NCI-H1092 (cell line): ENCODE data around the gene CNR1.
A peak's percentile ranks its signal among the peaks of the same experiment; 100 is the strongest.
"Not testable (repeated sequence)": the region's sequence is repeated elsewhere in the genome, so short reads cannot be mapped to it uniquely, and the experiment has no call there.

ENCODE experiments used
- DNase-seq: peaks from one replicate; lab custom pipeline; 2025; lab: John Stamatoyannopoulos, UW

CNR1 gene

GRCh38 chr6:88165844-88166492, at the start of gene CNR1:
CNR1 (minus strand) TSS chr6:88166347; CDS start chr6:88145274, 21,073 bp downstream.
- DNase-seq = peak; percentile 37

- DNase-seq = no peak
Measured at GRCh38 chr6:88211446-88211845, 45.3 kb upstream of the CNR1 start.

GRCh38 chr6:88209301-88209700, 43.2 kb upstream of the CNR1 start:
- no peak for DNase-seq

- no peak for DNase-seq
Measured at GRCh38 chr6:88208726-88209125, 42.6 kb upstream of the CNR1 start.

- DNase-seq = not testable (repeated sequence)
Measured at GRCh38 chr6:88201734-88202133, 35.6 kb upstream of the CNR1 start.

- DNase-seq = no peak
Measured at GRCh38 chr6:88184921-88185320, 18.8 kb upstream of the CNR1 start.

- no peak for DNase-seq
Measured at GRCh38 chr6:88183471-88183870, 17.3 kb upstream of the CNR1 start.

GRCh38 chr6:88179692-88180091, 13.5 kb upstream of the CNR1 start:
- no peak for DNase-seq

GRCh38 chr6:88177961-88178464, 11.9 kb upstream of the CNR1 start:
- no peak for DNase-seq

GRCh38 chr6:88174906-88175305, 8.8 kb upstream of the CNR1 start:
- DNase-seq = no peak

- no peak for DNase-seq
Measured at GRCh38 chr6:88171312-88171711, 5.2 kb upstream of the CNR1 start.

- no peak for DNase-seq
Measured at GRCh38 chr6:88168362-88168761, 2.2 kb upstream of the CNR1 start.

GRCh38 chr6:88167352-88167937, 1.3 kb upstream of the CNR1 start:
- no peak for DNase-seq

GRCh38 chr6:88166493-88167351, 575 bp upstream of the CNR1 start:
- no peak for DNase-seq

GRCh38 chr6:88165087-88165843, 882 bp downstream of the CNR1 start:
- DNase-seq = no peak

GRCh38 chr6:88164061-88164460, 2.1 kb downstream of the CNR1 start:
- no peak for DNase-seq

GRCh38 chr6:88163616-88164015, 2.5 kb downstream of the CNR1 start:
- DNase-seq = no peak

GRCh38 chr6:88161940-88162339, 4.2 kb downstream of the CNR1 start:
- DNase-seq = no peak

- DNase-seq = no peak
Measured at GRCh38 chr6:88157106-88157505, 9.0 kb downstream of the CNR1 start.

- no peak for DNase-seq
Measured at GRCh38 chr6:88145298-88145963, 20.7 kb downstream of the CNR1 start.

- no peak for DNase-seq
Measured at GRCh38 chr6:88144637-88145297, 21.4 kb downstream of the CNR1 start.
